Activated naive CD4-positive, alpha-beta T cell treated with anti-CD3 and anti-CD28 coated beads, Interleukin-2, amount 50 U/mL, for 24 hours (primary cell): ENCODE results near the gene GSDME.

Experiments
- H3K27ac Mint-ChIP-seq: one replicate; pipeline ENCODE4 v1.8.0; 2021; ENCODE audit warnings: mild to moderate bottlenecking, mixed read lengths
- H3K27me3 Mint-ChIP-seq: one replicate; pipeline ENCODE4 v1.8.0; 2021; ENCODE audit warnings: mixed read lengths
- H3K36me3 Mint-ChIP-seq: one replicate; pipeline ENCODE4 v1.8.0; 2021; ENCODE audit warnings: mixed read lengths
- H3K4me1 Mint-ChIP-seq: one replicate; pipeline ENCODE4 v1.8.0; 2021; ENCODE audit warnings: mixed read lengths
- H3K4me3 Mint-ChIP-seq: one replicate; pipeline ENCODE4 v1.8.0; 2021; ENCODE audit warnings: mild to moderate bottlenecking, mixed read lengths
- H3K9me3 Mint-ChIP-seq: one replicate; pipeline ENCODE4 v1.8.0; 2021; ENCODE audit warnings: mixed read lengths

GSDME gene

DNA sequence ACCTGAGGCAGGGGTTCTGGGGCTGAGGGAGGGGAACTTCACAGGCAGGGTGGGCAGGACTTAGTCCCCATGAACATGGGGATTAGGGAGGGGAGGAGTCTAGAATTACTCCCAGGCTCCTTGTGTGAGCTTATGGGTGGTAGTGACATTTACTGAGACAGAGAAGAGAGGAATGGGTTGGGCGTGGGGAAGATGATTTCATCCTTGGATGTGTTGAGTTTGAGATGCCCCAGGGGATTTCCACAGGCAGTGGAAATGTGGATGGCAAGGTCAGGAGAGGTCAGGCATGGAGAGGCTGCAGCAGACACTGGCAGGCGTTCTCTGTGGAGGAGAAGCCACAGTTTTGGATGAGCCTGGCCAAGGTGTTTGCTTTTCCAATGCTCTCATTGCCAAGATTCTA lies 26.4 kb upstream of the GSDME start:
- Mint-ChIP-seq H3K27me3 (no peaks in the 10 kb centered on the region), H3K27ac (no peak overlapping the region), H3K36me3 (no peaks in the 10 kb centered on the region), H3K4me3 (no peak overlapping the region), H3K9me3 (no peaks in the 10 kb centered on the region), H3K4me1 (no peaks in the 10 kb centered on the region)

DNA sequence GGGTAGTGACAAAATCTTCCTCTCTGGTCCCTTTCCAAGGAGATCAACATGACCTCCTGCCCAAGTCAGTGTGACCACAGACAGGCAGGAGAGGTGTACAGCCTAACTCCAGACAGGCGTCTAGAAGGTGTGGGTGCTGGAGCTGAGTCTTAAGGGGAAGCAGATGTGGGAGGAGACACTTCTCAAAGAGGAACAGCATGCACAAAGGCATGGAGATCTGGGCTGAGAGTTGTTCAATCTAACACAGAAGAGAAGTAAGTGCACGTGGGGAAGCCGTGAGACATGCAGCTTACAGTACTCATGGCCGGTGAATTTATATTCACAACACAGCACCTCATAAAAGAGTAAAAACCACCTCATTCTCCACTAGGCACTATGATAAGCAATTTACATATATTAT lies 23.8 kb upstream of the GSDME start:
- no peak overlapping the region for H3K27ac Mint-ChIP-seq

DNA sequence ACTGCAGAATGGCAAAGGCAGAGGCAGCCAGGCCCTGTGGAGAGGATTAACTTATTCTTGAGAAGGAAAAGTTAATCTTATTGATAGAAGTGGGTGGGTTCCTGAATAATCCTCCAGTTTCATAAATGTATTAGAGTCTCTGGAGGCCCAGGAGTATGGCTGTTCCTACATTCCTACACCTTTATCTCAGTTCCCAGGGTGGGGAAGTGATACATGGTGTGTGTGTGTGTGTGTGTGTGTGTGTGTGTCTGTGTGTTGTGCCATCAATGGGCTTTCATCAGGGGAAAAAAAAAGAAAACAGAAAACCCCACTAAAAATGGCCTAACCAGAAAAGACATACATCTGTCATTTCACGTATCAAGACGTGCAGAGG lies 22.0 kb upstream of the GSDME start:
- Mint-ChIP-seq H3K36me3 (no peaks in the 10 kb centered on the region), H3K27me3 (no peaks in the 10 kb centered on the region), H3K27ac (no peak overlapping the region), H3K4me1 (no peaks in the 10 kb centered on the region), H3K4me3 (no peak overlapping the region), H3K9me3 (no peaks in the 10 kb centered on the region)

More for the DNA sequence above, 23.8 kb upstream of the GSDME start:
- Mint-ChIP-seq H3K4me3 (no peak overlapping the region), H3K9me3 (no peaks in the 10 kb centered on the region), H3K27me3 (no peaks in the 10 kb centered on the region), H3K36me3 (no peaks in the 10 kb centered on the region), H3K4me1 (no peaks in the 10 kb centered on the region)

DNA sequence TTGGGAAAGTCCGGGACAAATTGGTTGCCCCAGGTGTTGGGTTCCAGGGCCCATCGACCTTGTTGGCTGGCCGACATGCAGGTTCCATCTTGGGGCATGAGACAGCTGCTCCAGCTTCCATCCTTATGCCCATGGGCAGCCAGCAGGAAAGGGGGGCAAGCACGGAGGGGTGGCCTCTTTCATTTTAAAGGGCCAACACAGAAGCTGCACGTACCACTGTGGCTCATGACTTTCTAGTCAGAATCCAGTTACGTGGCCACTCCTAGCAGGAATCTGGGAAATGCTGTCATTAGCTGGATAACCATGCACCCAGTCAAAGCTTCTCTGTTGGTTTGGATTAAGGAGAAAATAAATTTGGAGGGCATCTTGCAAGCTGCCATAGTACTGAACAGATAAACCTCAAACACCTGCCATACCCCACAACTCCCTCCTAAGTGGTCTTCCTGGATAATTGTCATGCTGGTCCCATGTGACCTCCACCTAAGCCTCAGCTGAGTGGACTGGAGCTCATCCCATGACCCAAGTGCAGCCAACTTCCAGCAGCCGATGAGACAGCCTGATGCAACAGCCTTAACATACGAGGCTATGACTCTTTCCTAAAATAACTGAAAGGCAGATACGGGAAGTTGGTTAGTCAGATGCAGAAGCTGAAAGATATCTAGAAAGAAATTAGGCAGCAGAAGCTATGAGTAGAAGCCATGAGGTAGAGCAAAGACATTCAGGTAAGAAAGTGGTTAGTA lies 21.4 kb upstream of the GSDME start:
- Mint-ChIP-seq H3K4me1 (no peaks in the 10 kb centered on the region), H3K4me3 (no peak overlapping the region), H3K9me3 (no peaks in the 10 kb centered on the region), H3K27ac (no peak overlapping the region), H3K36me3 (no peaks in the 10 kb centered on the region), H3K27me3 (no peaks in the 10 kb centered on the region)

DNA sequence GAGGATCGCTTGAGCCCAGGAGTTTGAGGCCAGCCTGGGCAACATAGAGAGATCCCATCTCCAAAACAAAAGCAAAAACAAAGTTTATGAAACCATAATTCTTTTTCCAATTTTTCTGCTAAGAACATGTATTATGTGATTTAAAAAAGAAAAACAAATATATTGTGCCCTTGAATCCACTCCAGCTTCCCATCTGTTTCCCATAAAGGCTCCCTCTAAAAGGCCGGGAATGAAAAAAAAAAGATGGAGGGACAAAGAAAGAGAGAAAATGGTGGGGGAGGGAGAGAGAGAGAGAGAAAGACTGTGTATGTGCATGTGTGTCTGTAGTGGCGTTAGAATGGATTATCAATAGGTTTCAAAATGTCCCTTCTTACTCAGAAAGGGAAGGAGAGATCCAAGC lies 20.5 kb upstream of the GSDME start:
- Mint-ChIP-seq H3K36me3 (no peaks in the 10 kb centered on the region), H3K27ac (no peak overlapping the region), H3K4me1 (no peaks in the 10 kb centered on the region), H3K27me3 (no peaks in the 10 kb centered on the region), H3K9me3 (no peaks in the 10 kb centered on the region), H3K4me3 (no peak overlapping the region)

DNA sequence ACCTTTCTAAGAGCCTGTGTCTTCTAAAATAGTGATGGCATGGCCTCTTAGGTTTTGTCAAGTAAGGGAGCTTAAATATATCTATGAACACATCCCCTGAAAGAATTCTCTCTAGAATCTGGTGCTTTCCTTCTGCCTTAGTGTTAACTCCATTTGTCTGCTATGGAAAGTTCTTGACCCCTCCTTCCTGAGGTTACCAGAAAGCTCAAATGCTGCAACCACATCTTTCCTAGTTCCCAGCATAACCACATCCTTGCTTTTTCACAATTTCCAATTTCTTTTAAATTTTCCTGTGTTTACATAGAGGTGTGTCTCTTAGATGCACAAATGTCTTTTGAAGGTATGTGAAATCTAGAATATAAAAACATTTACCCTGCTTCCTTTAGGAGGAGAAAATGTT lies 16.4 kb upstream of the GSDME start:
- Mint-ChIP-seq H3K27me3 (no peaks in the 10 kb centered on the region), H3K9me3 (peaks cover 8% of the 10 kb centered on the region), H3K27ac (no peak overlapping the region), H3K4me1 (no peaks in the 10 kb centered on the region), H3K4me3 (no peak overlapping the region), H3K36me3 (peaks cover 3% of the 10 kb centered on the region)

DNA sequence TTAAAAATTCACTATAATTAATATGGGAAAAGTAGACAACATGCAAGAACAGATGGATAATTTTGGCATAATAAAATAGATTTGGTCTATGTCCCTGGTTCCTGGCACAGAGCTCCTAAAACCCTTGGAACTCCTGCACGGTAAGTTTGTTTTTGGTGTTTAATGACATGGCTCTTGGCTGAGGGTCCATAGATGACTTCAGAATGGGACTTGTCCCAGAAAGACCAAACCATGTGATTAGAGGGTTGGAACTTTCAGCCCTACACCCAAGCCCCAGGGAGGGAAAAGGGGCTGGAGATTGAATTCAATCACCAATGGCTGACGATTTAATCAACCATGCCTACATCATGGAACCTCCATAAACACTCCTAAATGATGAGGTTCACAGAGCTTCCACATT lies 12.6 kb upstream of the GSDME start:
- Mint-ChIP-seq H3K9me3 (peaks cover 8% of the 10 kb centered on the region), H3K4me1 (no peaks in the 10 kb centered on the region), H3K36me3 (peaks cover 3% of the 10 kb centered on the region), H3K27ac (no peak overlapping the region), H3K27me3 (peaks cover 6% of the 10 kb centered on the region), H3K4me3 (no peak overlapping the region)

DNA sequence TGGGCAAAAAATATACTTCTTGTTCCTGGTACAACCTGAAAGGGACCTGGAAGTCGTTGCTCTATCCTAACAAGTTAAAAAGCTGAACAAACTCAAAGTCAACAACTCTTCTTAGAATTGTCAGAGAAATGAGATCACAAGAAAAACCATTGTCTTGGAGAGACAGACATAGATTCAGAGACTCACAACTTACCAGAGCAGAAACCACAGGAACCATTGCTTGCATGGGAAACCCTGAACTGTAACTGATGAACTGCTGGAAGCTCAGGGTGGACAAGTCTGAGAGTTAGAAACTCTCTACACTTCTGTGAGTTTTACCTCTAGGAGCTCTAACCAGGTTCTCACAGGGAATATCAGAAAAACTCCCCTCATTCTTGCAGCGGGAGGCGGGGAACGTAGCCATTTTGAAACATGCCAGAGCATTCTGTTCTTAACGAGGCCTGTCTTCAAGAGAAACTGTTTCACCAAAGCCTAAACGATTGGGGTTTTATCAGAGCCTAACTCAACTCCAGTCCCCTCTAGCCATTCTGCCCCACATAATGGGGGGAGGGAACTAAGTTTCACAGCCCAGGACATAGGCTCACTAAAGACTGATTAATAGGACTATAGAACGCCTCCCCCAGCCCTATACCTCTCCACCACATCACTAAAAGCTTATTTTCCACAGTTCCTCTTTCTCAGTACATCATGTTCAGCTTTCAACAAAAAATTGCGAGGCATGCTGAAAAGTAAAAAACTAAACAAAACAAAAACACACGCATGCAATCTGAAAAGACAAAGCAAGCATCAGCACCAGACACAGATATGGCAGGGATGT lies 12.0 kb upstream of the GSDME start:
- H3K27ac Mint-ChIP-seq = no peak overlapping the region

DNA sequence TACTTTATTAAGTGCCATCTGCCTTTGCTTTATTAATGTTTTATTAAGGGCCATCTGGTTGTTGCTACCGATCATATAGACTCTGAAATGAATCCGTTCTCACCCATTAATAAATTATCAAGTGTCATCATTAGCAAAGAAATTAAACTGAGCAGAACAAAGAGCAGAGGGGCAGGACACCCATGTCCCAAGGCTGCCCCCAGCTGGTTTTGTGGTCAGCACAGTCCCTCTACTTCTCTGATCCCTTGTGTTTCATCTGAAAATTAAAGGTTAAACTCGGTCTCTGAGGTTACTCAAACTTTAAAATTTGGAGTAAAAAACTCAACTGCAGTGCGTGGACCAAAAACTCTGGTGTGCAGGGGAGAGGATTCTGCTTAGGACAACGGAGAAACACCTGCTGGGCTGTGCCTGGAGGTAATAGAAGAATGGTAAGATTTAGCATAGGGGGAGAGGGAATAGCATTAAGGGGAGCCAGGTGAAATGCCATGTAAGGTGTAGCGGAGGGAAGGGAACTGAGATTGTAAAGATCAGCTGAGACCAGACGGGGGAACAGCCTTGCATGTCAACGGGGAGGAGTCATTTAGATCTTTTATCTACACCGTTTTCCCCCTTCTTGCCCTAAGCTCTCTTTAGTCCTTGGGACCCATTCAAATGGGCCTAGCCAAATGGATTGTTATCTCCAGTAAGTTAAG lies 10.8 kb upstream of the GSDME start:
- Mint-ChIP-seq H3K27me3 (peaks cover 8% of the 10 kb centered on the region), H3K36me3 (peaks cover 3% of the 10 kb centered on the region), H3K4me1 (no peaks in the 10 kb centered on the region), H3K4me3 (no peak overlapping the region), H3K9me3 (peaks cover 8% of the 10 kb centered on the region), H3K27ac (no peak overlapping the region)

More for the DNA sequence above, 12.0 kb upstream of the GSDME start:
- H3K9me3 Mint-ChIP-seq = peaks cover 8% of the 10 kb centered on the region
- H3K27me3 Mint-ChIP-seq = peaks cover 6% of the 10 kb centered on the region
- H3K36me3 Mint-ChIP-seq = peaks cover 3% of the 10 kb centered on the region
- H3K4me1 Mint-ChIP-seq = no peaks in the 10 kb centered on the region
- no peak overlapping the region for H3K4me3 Mint-ChIP-seq

DNA sequence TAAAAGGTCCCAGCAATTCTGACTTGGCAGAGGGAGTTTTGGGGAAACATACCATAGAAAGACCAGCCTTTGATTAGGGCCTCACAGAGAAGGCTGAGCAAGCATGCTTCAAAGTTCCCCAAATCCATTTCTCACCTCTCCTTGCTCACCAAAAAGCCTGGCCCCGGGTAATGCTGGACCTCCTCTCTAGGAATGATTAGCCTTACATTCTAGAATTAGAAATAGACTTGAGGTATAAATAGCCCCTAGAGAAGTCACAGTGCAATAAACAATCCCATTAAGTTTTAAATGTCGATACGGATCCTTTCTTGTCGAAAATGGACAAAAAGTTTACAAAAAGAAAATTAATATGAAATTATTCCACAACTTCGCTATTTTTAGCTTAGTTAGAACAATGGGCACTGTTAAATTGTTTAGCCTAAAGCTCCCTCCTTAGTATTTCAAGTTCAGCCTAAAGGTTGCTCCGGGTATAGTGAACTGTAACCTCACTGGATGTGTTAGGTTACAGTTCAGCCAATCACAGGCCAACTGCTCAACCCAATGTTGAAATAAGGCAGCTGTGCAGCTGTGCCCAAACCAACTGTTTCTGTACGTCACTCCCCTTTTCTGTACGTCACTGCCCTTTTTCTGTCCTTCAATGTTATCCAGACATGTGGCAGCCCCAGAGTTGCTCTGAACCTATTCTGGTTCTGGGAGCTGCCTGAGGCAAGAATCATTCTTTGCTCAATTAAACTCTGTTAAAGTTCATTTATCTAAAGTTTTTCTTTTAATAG lies 7.9 kb upstream of the GSDME start:
- H3K4me3 Mint-ChIP-seq = no peak overlapping the region
- no peak overlapping the region for H3K27ac Mint-ChIP-seq
- H3K27me3 Mint-ChIP-seq = peaks cover 13% of the 10 kb centered on the region
- H3K4me1 Mint-ChIP-seq = no peaks in the 10 kb centered on the region
- peaks cover under 1% of the 10 kb centered on the region for H3K9me3 Mint-ChIP-seq
- no peaks in the 10 kb centered on the region for H3K36me3 Mint-ChIP-seq

DNA sequence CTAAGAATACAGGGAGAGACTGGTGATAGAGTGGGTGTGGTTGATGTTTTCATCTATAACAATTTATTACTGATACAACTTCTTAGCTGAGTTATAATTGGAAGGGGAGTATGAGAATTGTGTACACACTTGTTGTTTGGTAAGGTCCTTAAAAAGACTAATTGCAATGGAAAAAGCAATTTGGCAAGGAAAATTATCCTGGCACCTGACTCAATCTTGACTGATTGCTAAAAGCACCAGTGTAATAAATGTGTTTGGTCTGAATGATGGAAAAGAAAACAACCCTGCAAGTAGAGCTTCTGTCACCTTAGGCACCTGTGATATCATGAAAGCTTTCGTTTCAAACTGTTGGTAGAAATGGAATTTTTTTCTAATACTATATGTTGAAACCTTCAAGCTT lies 6.7 kb upstream of the GSDME start:
- H3K9me3 Mint-ChIP-seq = no peaks in the 10 kb centered on the region
- no peak overlapping the region for H3K27ac Mint-ChIP-seq
- H3K4me3 Mint-ChIP-seq = no peak overlapping the region
- H3K4me1 Mint-ChIP-seq = no peaks in the 10 kb centered on the region
- peaks cover 21% of the 10 kb centered on the region for H3K27me3 Mint-ChIP-seq
- H3K36me3 Mint-ChIP-seq = no peaks in the 10 kb centered on the region

DNA sequence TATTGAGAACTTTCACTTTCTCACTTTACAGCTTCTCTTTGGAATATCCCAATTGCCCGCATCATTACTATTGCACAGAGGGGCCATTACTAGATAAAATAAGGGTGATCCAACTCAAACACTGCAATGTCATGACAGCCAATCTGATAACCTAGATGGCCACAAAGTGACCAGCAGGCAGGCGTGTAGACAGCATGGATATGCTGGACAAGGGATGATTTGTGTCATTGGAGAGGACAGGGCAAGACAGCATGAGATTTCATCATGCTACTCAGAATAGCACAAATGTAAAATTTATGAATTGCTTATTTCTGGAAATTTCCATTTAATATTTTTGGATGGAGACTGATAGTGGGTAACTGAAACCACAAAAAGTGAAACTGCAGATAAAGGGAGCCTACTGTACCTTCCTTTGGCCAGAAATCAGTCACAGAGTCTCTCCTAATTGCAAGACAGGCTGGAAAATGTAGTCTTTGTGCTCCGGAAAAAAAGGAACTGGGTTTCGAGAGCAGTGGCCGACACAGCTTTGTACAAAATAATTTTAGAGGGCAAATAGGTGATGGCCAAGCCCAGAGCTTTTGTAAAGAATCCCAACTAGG lies 6.1 kb upstream of the GSDME start:
- no peaks in the 10 kb centered on the region for H3K9me3 Mint-ChIP-seq
- H3K4me1 Mint-ChIP-seq = no peaks in the 10 kb centered on the region
- no peak overlapping the region for H3K4me3 Mint-ChIP-seq
- H3K27ac Mint-ChIP-seq = no peak overlapping the region
- peaks cover 27% of the 10 kb centered on the region for H3K27me3 Mint-ChIP-seq
- no peaks in the 10 kb centered on the region for H3K36me3 Mint-ChIP-seq

DNA sequence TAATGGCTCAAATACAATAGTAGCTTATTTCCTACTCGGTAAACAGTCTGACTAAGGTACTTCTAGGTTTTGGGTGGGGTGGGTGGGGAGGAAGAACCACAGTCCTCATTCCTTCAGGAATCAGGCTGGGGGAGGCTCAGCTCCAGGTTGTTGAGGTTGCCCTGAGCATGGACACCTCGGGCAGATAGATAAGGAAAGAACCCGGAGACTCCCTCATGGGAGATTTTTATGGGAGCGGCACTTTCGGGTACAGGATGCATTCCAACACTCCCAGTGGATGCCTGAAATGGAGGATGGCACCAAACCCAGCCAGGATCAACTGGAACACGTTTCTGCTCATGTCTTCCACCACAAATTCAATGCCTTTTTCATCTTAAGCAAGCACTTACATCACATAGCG lies 5.5 kb upstream of the GSDME start:
- Mint-ChIP-seq H3K27ac (no peak overlapping the region), H3K4me1 (peaks cover 5% of the 10 kb centered on the region), H3K9me3 (no peaks in the 10 kb centered on the region), H3K4me3 (no peak overlapping the region), H3K36me3 (no peaks in the 10 kb centered on the region), H3K27me3 (peaks cover 30% of the 10 kb centered on the region)

DNA sequence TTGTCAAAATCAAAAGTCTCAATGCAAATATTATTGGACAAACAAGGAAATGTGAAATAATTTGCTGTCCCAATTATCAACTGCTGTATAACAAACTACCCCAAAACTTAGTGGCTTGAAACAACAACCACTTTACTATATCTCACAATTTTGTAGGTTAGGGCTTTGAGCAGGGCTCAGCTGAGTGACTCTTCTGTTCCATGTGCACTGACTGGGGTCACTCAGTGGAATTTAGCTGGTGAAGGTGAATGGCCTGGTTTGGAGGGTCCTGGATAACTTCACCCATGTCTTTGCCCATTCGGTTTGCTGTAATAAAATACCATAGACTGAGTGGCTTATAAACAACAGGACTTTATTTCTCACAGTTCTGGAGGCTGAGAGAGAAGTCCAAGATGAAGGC lies 3.7 kb upstream of the GSDME start:
- Mint-ChIP-seq H3K27ac (no peak overlapping the region), H3K27me3 (peaks cover 31% of the 10 kb centered on the region), H3K4me3 (no peak overlapping the region), H3K4me1 (peaks cover 14% of the 10 kb centered on the region), H3K9me3 (no peaks in the 10 kb centered on the region), H3K36me3 (no peaks in the 10 kb centered on the region)
